ENCODE measurements around the gene CIDEB.

CIDEB gene

GRCh38 chr14:24321212-24321975 is 13.6 kb upstream of the CIDEB start:
- no peak overlapping the region for H3K27ac ChIP-seq (ENCODE audit: low read depth, low read length)
- no peak overlapping the region for H2AFZ ChIP-seq (ENCODE audit: low read length, unreplicated experiment)
- H3K36me3 ChIP-seq (ENCODE audit: insufficient read depth, low read length): no peaks in the 10 kb centered on the region
- no peaks in the 10 kb centered on the region for H3K79me2 ChIP-seq (ENCODE audit: control insufficient read depth, insufficient read depth, low read length, unreplicated experiment)
- H3K4me3 ChIP-seq (ENCODE audit: low read depth, low read length): no peak overlapping the region
- peaks cover 14% of the 10 kb centered on the region for H3K4me1 ChIP-seq (ENCODE audit: control insufficient read depth, insufficient read depth, low read length, unreplicated experiment)
- H3K27me3 ChIP-seq (ENCODE audit: insufficient read depth, low read length): 0 out of 2 replicates have a peak, but pooled peaks cover 10% of the 10 kb centered on the region

- H3K4me3 ChIP-seq (ENCODE audit: low read depth, low read length): no peak overlapping the region
- no peaks in the 10 kb centered on the region for H3K79me2 ChIP-seq (ENCODE audit: control insufficient read depth, insufficient read depth, low read length, unreplicated experiment)
- H2AFZ ChIP-seq (ENCODE audit: low read length, unreplicated experiment): no peak overlapping the region
- peak overlapping the region; percentile 34 for H3K27ac ChIP-seq (ENCODE audit: low read depth, low read length)
- H3K36me3 ChIP-seq (ENCODE audit: insufficient read depth, low read length): no peaks in the 10 kb centered on the region
- H3K27me3 ChIP-seq (ENCODE audit: insufficient read depth, low read length): 0 out of 2 replicates have a peak, but pooled peaks cover 10% of the 10 kb centered on the region
- peaks cover 14% of the 10 kb centered on the region for H3K4me1 ChIP-seq (ENCODE audit: control insufficient read depth, insufficient read depth, low read length, unreplicated experiment)
Observed at GRCh38 chr14:24317141-24317928, 9.6 kb upstream of the CIDEB start.

- Histone ChIP-seq H3K27ac (ENCODE audit: low read depth, low read length) (peak overlapping the region; percentile 34; the same call in 1 of the 2 replicates), H3K79me2 (ENCODE audit: control insufficient read depth, insufficient read depth, low read length, unreplicated experiment) (no peaks in the 10 kb centered on the region), H3K36me3 (ENCODE audit: insufficient read depth, low read length) (no peaks in the 10 kb centered on the region), H2AFZ (ENCODE audit: low read length, unreplicated experiment) (no peak overlapping the region), H3K4me1 (ENCODE audit: control insufficient read depth, insufficient read depth, low read length, unreplicated experiment) (peaks cover 21% of the 10 kb centered on the region), H3K4me3 (ENCODE audit: low read depth, low read length) (no peak overlapping the region), H3K27me3 (ENCODE audit: insufficient read depth, low read length) (0 out of 2 replicates have a peak, but pooled peaks cover 10% of the 10 kb centered on the region)
Observed at GRCh38 chr14:24316597-24316950, 8.8 kb upstream of the CIDEB start.

GRCh38 chr14:24315807-24316596 is 8.2 kb upstream of the CIDEB start:
- no peak overlapping the region for H3K27ac ChIP-seq (ENCODE audit: low read depth, low read length)
- H3K4me1 ChIP-seq (ENCODE audit: control insufficient read depth, insufficient read depth, low read length, unreplicated experiment): peaks cover 27% of the 10 kb centered on the region
- no peak overlapping the region for H2AFZ ChIP-seq (ENCODE audit: low read length, unreplicated experiment)
- H3K79me2 ChIP-seq (ENCODE audit: control insufficient read depth, insufficient read depth, low read length, unreplicated experiment): no peaks in the 10 kb centered on the region
- no peak overlapping the region for H3K4me3 ChIP-seq (ENCODE audit: low read depth, low read length)
- H3K36me3 ChIP-seq (ENCODE audit: insufficient read depth, low read length): no peaks in the 10 kb centered on the region
- H3K27me3 ChIP-seq (ENCODE audit: insufficient read depth, low read length): 0 out of 2 replicates have a peak, but pooled peaks cover 10% of the 10 kb centered on the region

- Histone ChIP-seq H3K36me3 (ENCODE audit: insufficient read depth, low read length) (no peaks in the 10 kb centered on the region), H3K4me3 (ENCODE audit: low read depth, low read length) (no peak overlapping the region), H3K27me3 (ENCODE audit: insufficient read depth, low read length) (0 out of 2 replicates have a peak, but pooled peaks cover 8% of the 10 kb centered on the region), H3K27ac (ENCODE audit: low read depth, low read length) (no peak overlapping the region), H3K4me1 (ENCODE audit: control insufficient read depth, insufficient read depth, low read length, unreplicated experiment) (peaks cover 31% of the 10 kb centered on the region), H2AFZ (ENCODE audit: low read length, unreplicated experiment) (no peak overlapping the region), H3K79me2 (ENCODE audit: control insufficient read depth, insufficient read depth, low read length, unreplicated experiment) (no peaks in the 10 kb centered on the region)
Observed at GRCh38 chr14:24315243-24315806, 7.5 kb upstream of the CIDEB start.

GRCh38 chr14:24314377-24315193 is 6.8 kb upstream of the CIDEB start:
- Histone ChIP-seq H3K4me3 (ENCODE audit: low read depth, low read length) (no peak overlapping the region), H3K27me3 (ENCODE audit: insufficient read depth, low read length) (0 out of 2 replicates have a peak, but pooled peaks cover under 1% of the 10 kb centered on the region), H3K36me3 (ENCODE audit: insufficient read depth, low read length) (no peaks in the 10 kb centered on the region), H3K79me2 (ENCODE audit: control insufficient read depth, insufficient read depth, low read length, unreplicated experiment) (no peaks in the 10 kb centered on the region), H2AFZ (ENCODE audit: low read length, unreplicated experiment) (no peak overlapping the region), H3K27ac (ENCODE audit: low read depth, low read length) (no peak overlapping the region), H3K4me1 (ENCODE audit: control insufficient read depth, insufficient read depth, low read length, unreplicated experiment) (peaks cover 38% of the 10 kb centered on the region)

- Histone ChIP-seq H2AFZ (ENCODE audit: low read length, unreplicated experiment) (no peak overlapping the region), H3K79me2 (ENCODE audit: control insufficient read depth, insufficient read depth, low read length, unreplicated experiment) (no peaks in the 10 kb centered on the region), H3K4me3 (ENCODE audit: low read depth, low read length) (no peak overlapping the region), H3K27ac (ENCODE audit: low read depth, low read length) (no peak overlapping the region), H3K4me1 (ENCODE audit: control insufficient read depth, insufficient read depth, low read length, unreplicated experiment) (peaks cover 38% of the 10 kb centered on the region), H3K36me3 (ENCODE audit: insufficient read depth, low read length) (no peaks in the 10 kb centered on the region), H3K27me3 (ENCODE audit: insufficient read depth, low read length) (no peaks in the 10 kb centered on the region)
Observed at GRCh38 chr14:24313913-24314312, 6.1 kb upstream of the CIDEB start.

- H3K27me3 ChIP-seq (ENCODE audit: insufficient read depth, low read length): no peaks in the 10 kb centered on the region
- H3K79me2 ChIP-seq (ENCODE audit: control insufficient read depth, insufficient read depth, low read length, unreplicated experiment): no peaks in the 10 kb centered on the region
- H3K4me1 ChIP-seq (ENCODE audit: control insufficient read depth, insufficient read depth, low read length, unreplicated experiment): peaks cover 38% of the 10 kb centered on the region
- H3K4me3 ChIP-seq (ENCODE audit: low read depth, low read length): no peak overlapping the region
- H3K36me3 ChIP-seq (ENCODE audit: insufficient read depth, low read length): no peaks in the 10 kb centered on the region
- no peak overlapping the region for H3K27ac ChIP-seq (ENCODE audit: low read depth, low read length)
- H2AFZ ChIP-seq (ENCODE audit: low read length, unreplicated experiment): no peak overlapping the region
Observed at GRCh38 chr14:24312736-24313507, 5.1 kb upstream of the CIDEB start.

- H3K4me3 ChIP-seq (ENCODE audit: low read depth, low read length): peak overlapping the region; percentile 70
- H3K4me1 ChIP-seq (ENCODE audit: control insufficient read depth, insufficient read depth, low read length, unreplicated experiment): peaks cover 34% of the 10 kb centered on the region
- H3K27me3 ChIP-seq (ENCODE audit: insufficient read depth, low read length): no peaks in the 10 kb centered on the region
- H3K27ac ChIP-seq (ENCODE audit: low read depth, low read length): peak overlapping the region; percentile 33; the same call in 1 of the 2 replicates
- H3K36me3 ChIP-seq (ENCODE audit: insufficient read depth, low read length): no peaks in the 10 kb centered on the region; the same call in 1 of the 2 replicates
- no peak overlapping the region for H2AFZ ChIP-seq (ENCODE audit: low read length, unreplicated experiment)
- H3K79me2 ChIP-seq (ENCODE audit: control insufficient read depth, insufficient read depth, low read length, unreplicated experiment): no peaks in the 10 kb centered on the region
Observed at GRCh38 chr14:24311837-24312615, 4.2 kb upstream of the CIDEB start.
